Activated CD8-positive, alpha-beta T cell treated with anti-CD3 and anti-CD28 coated beads, Interleukin-2, amount 10 ng/mL, durations not matched to agents 7 days and 5 days (primary cell): Measurements from ENCODE around the gene PACS1. TPM values are rescaled to one million over a fixed set of nuclear protein-coding genes. Genes with fewer than 3 reads are reported as not detected.
"Not testable (repeated sequence)": the region's sequence is repeated elsewhere in the genome, so short reads cannot be mapped to it uniquely, and the experiment has no call there.

ENCODE experiments used
- ATAC-seq: fragments of 150-1000 bp; cut with Tn5 transposase; one replicate; pipeline ENCODE4 v1.10.0; 2021; ENCODE audit warnings: moderate library complexity
- CTCF ChIA-PET: fragments of 350-600 bp; sonication (Branson Sonifier 250); formaldehyde crosslinking; loops from one replicate; lab custom pipeline; 2021; ENCODE audit warnings: antibody characterized with exemption; lab: Charles Lee
- POLR2A ChIA-PET: fragments of 350-600 bp; sonication (Branson Sonifier 250); formaldehyde crosslinking; loops from one replicate; lab custom pipeline; 2021; ENCODE audit warnings: antibody characterized with exemption; lab: Charles Lee
- DNase-seq: peaks from one replicate; pipeline ENCODE4 v3.0.0-alpha.2; 2020
- H3K27ac Mint-ChIP-seq: one replicate; pipeline ENCODE4 v1.8.0; 2021; ENCODE audit warnings: mild to moderate bottlenecking, mixed read lengths
- H3K27me3 Mint-ChIP-seq: one replicate; pipeline ENCODE4 v1.8.0; 2021; ENCODE audit warnings: low read depth, mixed read lengths
- H3K36me3 Mint-ChIP-seq: one replicate; pipeline ENCODE4 v1.8.0; 2021; ENCODE audit warnings: low read depth, mixed read lengths
- H3K4me1 Mint-ChIP-seq: one replicate; pipeline ENCODE4 v1.8.0; 2021; ENCODE audit warnings: low read depth, mixed read lengths
- H3K4me3 Mint-ChIP-seq: one replicate; pipeline ENCODE4 v1.8.0; 2021; ENCODE audit warnings: mild to moderate bottlenecking, mixed read lengths
- H3K9me3 Mint-ChIP-seq: one replicate; pipeline ENCODE4 v1.8.0; 2022; ENCODE audit warnings: mixed read lengths; ENCODE audit not compliant: insufficient read depth
- total RNA-seq, 2 experiments: library from RNA; stranded (reverse); gene quantifications; one replicate each; pipeline ENCODE4 v1.2.3, GENCODE V29; 2021

The PACS1 gene
- total RNA-seq, 2 experiments from 2014 or later: 84.6 to 91.6 TPM

GRCh38 chr11:66242095-66242765 is 172.2 kb downstream of the PACS1 start:
- POLR2A ChIA-PET: no interaction called here
- H3K27me3 Mint-ChIP-seq: no peaks in the 10 kb centered on the region
- H3K4me3 Mint-ChIP-seq: no peak overlapping the region
- DNase-seq (no peak), ATAC-seq (no peak)
- H3K4me1 Mint-ChIP-seq: peaks cover 18% of the 10 kb centered on the region
- no peaks in the 10 kb centered on the region for H3K9me3 Mint-ChIP-seq
- peaks cover 39% of the 10 kb centered on the region for H3K36me3 Mint-ChIP-seq
- peak overlapping the region; percentile 64 for H3K27ac Mint-ChIP-seq
- CTCF ChIA-PET: interaction anchor here (0.8 kb wide), 1 partner anchor 21 kb away, joined by 3 read pairs; no protein-coding TSS in a partner anchor

- DNase-seq (peak; percentile 33), ATAC-seq (peak; percentile 35)
- CTCF ChIA-PET: no interaction called here
- peak overlapping the region; percentile 80 for H3K27ac Mint-ChIP-seq
- H3K36me3 Mint-ChIP-seq: peaks cover 41% of the 10 kb centered on the region
- H3K9me3 Mint-ChIP-seq: no peaks in the 10 kb centered on the region
- no peaks in the 10 kb centered on the region for H3K27me3 Mint-ChIP-seq
- POLR2A ChIA-PET: no interaction called here
- H3K4me3 Mint-ChIP-seq: no peak overlapping the region
- H3K4me1 Mint-ChIP-seq: peaks cover 18% of the 10 kb centered on the region
These were observed 173.9 kb downstream of the PACS1 start for GRCh38 chr11:66243782-66244535.

GRCh38 chr11:66247295-66247694 is 177.2 kb downstream of the PACS1 start:
- ChIA-PET CTCF (interaction anchor here (1.0 kb wide), 1 partner anchor 25 kb away, joined by 4 read pairs; no protein-coding TSS in a partner anchor), POLR2A (no interaction called here)
- no peaks in the 10 kb centered on the region for H3K9me3 Mint-ChIP-seq
- DNase-seq (no peak), ATAC-seq (no peak)
- H3K4me3 Mint-ChIP-seq: no peak overlapping the region
- peaks cover 17% of the 10 kb centered on the region for H3K4me1 Mint-ChIP-seq
- no peaks in the 10 kb centered on the region for H3K27me3 Mint-ChIP-seq
- H3K27ac Mint-ChIP-seq: peak overlapping the region; percentile 7
- H3K36me3 Mint-ChIP-seq: peaks cover 23% of the 10 kb centered on the region

- Mint-ChIP-seq H3K4me3 (no peak overlapping the region), H3K36me3 (peaks cover 19% of the 10 kb centered on the region), H3K9me3 (no peaks in the 10 kb centered on the region), H3K4me1 (peaks cover 17% of the 10 kb centered on the region), H3K27ac (peak overlapping the region; percentile 7), H3K27me3 (no peaks in the 10 kb centered on the region)
- no peak for DNase-seq
- no peak for ATAC-seq
- POLR2A ChIA-PET: no interaction called here
- CTCF ChIA-PET: interaction anchor here (1.0 kb wide), 1 partner anchor 26 kb away, joined by 4 read pairs; no protein-coding TSS in a partner anchor
These were observed 177.7 kb downstream of the PACS1 start for GRCh38 chr11:66247801-66248200.

- peaks cover 14% of the 10 kb centered on the region for H3K4me1 Mint-ChIP-seq
- H3K27ac Mint-ChIP-seq: peak overlapping the region; percentile 5
- ATAC-seq (no peak), DNase-seq (no peak)
- H3K4me3 Mint-ChIP-seq: no peak overlapping the region
- POLR2A ChIA-PET: no interaction called here
- H3K27me3 Mint-ChIP-seq: no peaks in the 10 kb centered on the region
- CTCF ChIA-PET: no interaction called here
- H3K36me3 Mint-ChIP-seq: peaks cover 21% of the 10 kb centered on the region
- H3K9me3 Mint-ChIP-seq: no peaks in the 10 kb centered on the region
These were observed 178.8 kb downstream of the PACS1 start for GRCh38 chr11:66248903-66249302.

GRCh38 chr11:66251809-66252208 is 181.7 kb downstream of the PACS1 start:
- DNase-seq: no peak
- ATAC-seq: no peak
- ChIA-PET CTCF (interaction anchor here (1.4 kb wide), 1 partner anchor 61 kb away, joined by 3 read pairs; no protein-coding TSS in a partner anchor), POLR2A (no interaction called here)
- H3K36me3 Mint-ChIP-seq: peaks cover 12% of the 10 kb centered on the region
- H3K9me3 Mint-ChIP-seq: no peaks in the 10 kb centered on the region
- H3K27me3 Mint-ChIP-seq: no peaks in the 10 kb centered on the region
- no peak overlapping the region for H3K27ac Mint-ChIP-seq
- H3K4me1 Mint-ChIP-seq: peaks cover 24% of the 10 kb centered on the region
- no peak overlapping the region for H3K4me3 Mint-ChIP-seq

GRCh38 chr11:66253081-66253480 is 183.0 kb downstream of the PACS1 start:
- CTCF ChIA-PET: interaction anchor here (0.9 to 1.4 kb wide), 2 partner anchors 28 to 31 kb away, joined by 3 to 4 read pairs; no protein-coding TSS in a partner anchor
- not testable (repeated sequence) for H3K9me3 Mint-ChIP-seq, DNase-seq, ATAC-seq, H3K27me3 Mint-ChIP-seq, H3K36me3 Mint-ChIP-seq, H3K4me3 Mint-ChIP-seq, H3K27ac Mint-ChIP-seq
- POLR2A ChIA-PET: interaction anchor here (1.2 kb wide), 1 partner anchor 31 kb away, joined by 3 read pairs; no protein-coding TSS in a partner anchor
- peaks cover 28% of the 10 kb centered on the region for H3K4me1 Mint-ChIP-seq

- Mint-ChIP-seq H3K4me3 (peak overlapping the region; percentile 83), H3K9me3 (no peaks in the 10 kb centered on the region), H3K4me1 (peaks cover 35% of the 10 kb centered on the region), H3K27ac (peak overlapping the region; percentile 82), H3K27me3 (no peaks in the 10 kb centered on the region), H3K36me3 (peaks cover 35% of the 10 kb centered on the region)
- ATAC-seq (peak; percentile 1), DNase-seq (no peak)
- ChIA-PET CTCF (interaction anchor here (0.8 to 2.0 kb wide), 7 partner anchors 14 to 191 kb away, joined by 3 to 9 read pairs (median 4); partner anchors contain the start of gene YIF1A), POLR2A (interaction anchor here (1.0 kb wide), 1 partner anchor 24 kb away, joined by 3 read pairs; no protein-coding TSS in a partner anchor)
These were observed 188.4 kb downstream of the PACS1 start for GRCh38 chr11:66258473-66258893.

GRCh38 chr11:66259225-66259624 is 189.2 kb downstream of the PACS1 start:
- CTCF ChIA-PET: interaction anchor here (0.8 to 2.2 kb wide), 5 partner anchors 18 to 192 kb away, joined by 3 to 9 read pairs (median 6); partner anchors contain the start of gene YIF1A
- Mint-ChIP-seq H3K9me3 (no peaks in the 10 kb centered on the region), H3K4me3 (peak overlapping the region; percentile 83), H3K36me3 (peaks cover 38% of the 10 kb centered on the region), H3K27ac (peak overlapping the region; percentile 60), H3K27me3 (no peaks in the 10 kb centered on the region), H3K4me1 (peaks cover 35% of the 10 kb centered on the region)
- ATAC-seq (no peak), DNase-seq (no peak)
- POLR2A ChIA-PET: interaction anchor here (1.0 kb wide), 1 partner anchor 23 kb away, joined by 3 read pairs; no protein-coding TSS in a partner anchor

- Mint-ChIP-seq H3K27ac (peak overlapping the region; percentile 32), H3K36me3 (peaks cover 45% of the 10 kb centered on the region)
These were observed 189.9 kb downstream of the PACS1 start for GRCh38 chr11:66259956-66260355.

GRCh38 chr11:66261578-66261977 is 191.5 kb downstream of the PACS1 start:
- H3K4me1 Mint-ChIP-seq: peaks cover 25% of the 10 kb centered on the region
- DNase-seq (no peak), ATAC-seq (no peak)
- no peaks in the 10 kb centered on the region for H3K9me3 Mint-ChIP-seq
- H3K36me3 Mint-ChIP-seq: peaks cover 45% of the 10 kb centered on the region
- no peaks in the 10 kb centered on the region for H3K27me3 Mint-ChIP-seq
- no peak overlapping the region for H3K27ac Mint-ChIP-seq
- POLR2A ChIA-PET: no interaction called here
- no peak overlapping the region for H3K4me3 Mint-ChIP-seq
- CTCF ChIA-PET: interaction anchor here (1.2 to 3.8 kb wide), 2 partner anchors 20 to 27 kb away, joined by 4 to 15 read pairs; partner anchors contain the start of gene YIF1A

More at GRCh38 chr11:66259956-66260355, 189.9 kb downstream of the PACS1 start:
- Mint-ChIP-seq H3K4me3 (no peak overlapping the region), H3K27me3 (no peaks in the 10 kb centered on the region), H3K4me1 (peaks cover 37% of the 10 kb centered on the region), H3K9me3 (no peaks in the 10 kb centered on the region)
- ChIA-PET CTCF (interaction anchor here (1.0 to 3.8 kb wide), 5 partner anchors 22 to 192 kb away, joined by 4 to 15 read pairs (median 6); partner anchors contain the start of gene YIF1A), POLR2A (interaction anchor here (0.7 to 0.9 kb wide), 2 partner anchors 21 to 39 kb away, joined by 3 read pairs; no protein-coding TSS in a partner anchor)
- no peak for DNase-seq
- ATAC-seq: no peak
